Heart right ventricle (tissue), 16 donors: ENCODE data around the gene CHCHD3. TPM values are rescaled to one million over a fixed set of nuclear protein-coding genes. Genes with fewer than 3 reads are reported as not detected.

Experiments used
- ATAC-seq, 8 donors: fragments of 200-7000 bp; cut with Tn5 transposase; one replicate each; pipeline ENCODE4 v1.9.1; 2020; ENCODE audit warnings: mild to moderate bottlenecking in 8 of 8, moderate library complexity in 8 of 8, moderate number of reproducible peaks in 1 of 8
- DNase-seq, 2 donors: peaks; one replicate each; pipeline ENCODE4 v3.0.0-alpha.2; 2020
- H3K27ac ChIP-seq, 10 donors: fragments of 200-600 bp; sonication (generic) in 2 of 10; one replicate each; pipeline versions ENCODE4 v1.5.0 to v1.8.0; 2020 to 2022; ENCODE audit warnings: mild to moderate bottlenecking in 3 of 10
- H3K27me3 ChIP-seq, 7 donors: fragments of 200-600 bp; one replicate each; pipeline ENCODE4 v1.8.0; 2021 to 2022; ENCODE audit warnings: mild to moderate bottlenecking in 2 of 7
- H3K36me3 ChIP-seq, 9 donors: fragments of 200-600 bp; sonication (generic) in 1 of 9; one replicate each; pipeline versions ENCODE4 v1.5.0 to v1.8.0; 2020 to 2022; ENCODE audit warnings: mild to moderate bottlenecking in 2 of 9
- H3K4me1 ChIP-seq, 9 donors: fragments of 200-600 bp; sonication (generic) in 1 of 9; one replicate each; pipeline versions ENCODE4 v1.5.0 to v1.8.0; 2020 to 2022; ENCODE audit warnings: mild to moderate bottlenecking in 4 of 9
- H3K4me3 ChIP-seq, 10 donors: fragments of 200-600 bp; sonication (generic) in 2 of 10; one replicate each; pipeline versions ENCODE4 v1.5.0 to v1.8.0; 2020 to 2022; ENCODE audit warnings: mild to moderate bottlenecking in 7 of 10, moderate library complexity in 2 of 10
- H3K9me3 ChIP-seq, 11 donors: fragments of 200-600 bp in 10 of 11; sonication (generic) in 2 of 11; one replicate each; pipeline versions ENCODE4 v1.5.0 to v1.8.0; 2013 to 2022; ENCODE audit warnings: mild to moderate bottlenecking in 2 of 11, control low read depth in 1 of 11, moderate library complexity in 1 of 11
- CTCF ChIP-seq, 9 donors: fragments of 200-600 bp; sonication (generic) in 2 of 9; IDR thresholded peaks; one replicate each; pipeline versions ENCODE4 v1.5.0 to v1.8.0; 2021 to 2022; ENCODE audit warnings: antibody characterized with exemption in 9 of 9, mild to moderate bottlenecking in 5 of 9, moderate library complexity in 1 of 9
- WGBS, 2 donors: extraction: QIAGEN DNeasy Blood & Tissue Kit; methylation state at CpG; one replicate each; pipeline ENCODE4 v1.1.7; 2013; ENCODE audit warnings: inconsistent platforms in 1 of 2; 5-methylcytosine and 5-hydroxymethylcytosine counted together
- intact Hi-C, 10 donors: fragments of 100-400 bp; cut with DNase I; formaldehyde crosslinking; loops; one replicate each; pipeline versions ENCODE4 v1.11.1 to v1.14.2; 2022
- polyA plus RNA-seq, 2 donors: library from polyadenylated mRNA; stranded (reverse); fragments of 200-250 nt; gene quantifications; one replicate each; pipeline ENCODE4 v1.2.3, GENCODE V29; 2013
- total RNA-seq, 10 donors: library from RNA; stranded (reverse); fragmentation: NEBNext Ultra II Directional in 3 of 10; extraction: Animal tissue kit (Norgen Biotek cat#: 25700) in 3 of 10; gene quantifications; one replicate each; pipeline versions ENCODE4 v1.2.1 to v1.2.4, GENCODE V29; 2021 to 2023
- donor health status: Arrhythmogenic right ventricular cardiomyopathy.
- donor health status: ischemic (EF 13 %, LVEDD 7.1; RV severe dilation, severe dysfunction).
- donor health status: healthy with polysubstance abuse.
- donor health status: DM: no; HTN: yes; CAD: no.
- donor health status: DM: no; HTN: no; CAD: no.
- donor health status: ischemic (EF 25% LVEDD 6.9; RV normal size, moderate dysfunction).
- donor health status: ischemic (EF 25% LVEDD 5.7; RV mildly dilated, moderate dysfunction).
- donor health status: healthy.
- donor health status: DM: yes; HTN: yes; CAD: no.
- donor health status: Ischemic cardiomyopathy.
- donor health status: ischemic (EF 35%, LVEDD 5.7; RV mildly dilated, moderate dysfunction).
- donor health status: nonischemic (EF 11% LVEDD 7.7; RV severe dilation, severe dysfunction).
- donor health status: DM: yes; HTN: yes; CAD: no.
- donor health status: PGD.
- donor health status: ischemic (EF 29% LVEDD 5.4; RV normal size, mild dysfunction).
- donor health status: nonischemic (EF 23%, LVEDD 6.1; RV moderate dilation, normal function).

Gene CHCHD3
- total and polyA plus RNA-seq, 12 donors, result 42.6 to 215 (median 185) TPM

GRCh38 chr7:132793474-132793873, 288.4 kb downstream of the CHCHD3 start:
- H3K4me3 ChIP-seq, result no peak overlapping the region
- H3K4me1 ChIP-seq, result peaks cover 0 to 32% (median 6%) of the 10 kb centered on the region in 9 donors
- DNase-seq, result peak in 1 of 2 donors; percentile 28
- intact Hi-C loops, result no loop called here
- no peak for TF ChIP-seq CTCF (IDR thresholded peaks at IDR 0.05)
- no peaks in the 10 kb centered on the region for H3K9me3 ChIP-seq
- peaks cover 0 to 49% (median 6%) of the 10 kb centered on the region in 9 donors for H3K36me3 ChIP-seq
- H3K27me3 ChIP-seq, result no peaks in the 10 kb centered on the region
- peak overlapping the region in 1 of 10 donors; percentile 27 for H3K27ac ChIP-seq
- 38 to 52% methylated on average over 3 of the region's 3 CpGs for WGBS, 2 donors
- ATAC-seq, result peak in 6 of 8 donors; percentile 27 to 77 (median 56)

- Histone ChIP-seq H3K4me1 (peaks cover 0 to 23% (median 6%) of the 10 kb centered on the region in 9 donors), H3K4me3 (no peak overlapping the region), H3K27ac (no peak overlapping the region), H3K36me3 (peaks cover 0 to 44% (median 12%) of the 10 kb centered on the region in 9 donors), H3K9me3 (no peaks in the 10 kb centered on the region), H3K27me3 (no peaks in the 10 kb centered on the region)
- ATAC-seq, result no peak
- WGBS, 2 donors, result 91 to 100% methylated on average over 1 of the region's 1 CpG
- intact Hi-C loops, result no loop called here
- no peak for DNase-seq
- no peak for TF ChIP-seq CTCF (IDR thresholded peaks at IDR 0.05)
These were observed 290.9 kb downstream of the CHCHD3 start for GRCh38 chr7:132791036-132791435.

- TF ChIP-seq CTCF (IDR thresholded peaks at IDR 0.05), result no peak
- WGBS, 2 donors, result 96% methylated on average over 2 of the region's 2 CpGs
- Histone ChIP-seq H3K4me3 (no peak overlapping the region), H3K36me3 (peaks cover 0 to 40% (median 10%) of the 10 kb centered on the region in 9 donors), H3K27ac (no peak overlapping the region), H3K27me3 (no peaks in the 10 kb centered on the region), H3K4me1 (peaks cover 0 to 19% (median 6%) of the 10 kb centered on the region in 9 donors), H3K9me3 (no peaks in the 10 kb centered on the region)
- intact Hi-C loops, result no loop called here
- DNase-seq (no peak), ATAC-seq (no peak)
These were observed 291.8 kb downstream of the CHCHD3 start for GRCh38 chr7:132790104-132790503.

- Histone ChIP-seq H3K4me3 (no peak overlapping the region), H3K9me3 (no peaks in the 10 kb centered on the region), H3K27me3 (no peaks in the 10 kb centered on the region), H3K27ac (no peak overlapping the region), H3K4me1 (peaks cover 0 to 19% (median 6%) of the 10 kb centered on the region in 9 donors), H3K36me3 (peaks cover 0 to 40% (median 10%) of the 10 kb centered on the region in 9 donors)
- DNase-seq, result no peak
- TF ChIP-seq CTCF (IDR thresholded peaks at IDR 0.05), result no peak
- intact Hi-C loops, result no loop called here
- ATAC-seq, result no peak
- WGBS, 2 donors, result 90 to 94% methylated on average over 6 of the region's 6 CpGs
These were observed 292.6 kb downstream of the CHCHD3 start for GRCh38 chr7:132789281-132789680.
